Epithelial cell of esophagus (primary cell): ENCODE data around the gene PPP1R9A.

Experiments
- DNase-seq: peaks from one replicate; pipeline ENCODE4 v3.0.0; 2010; ENCODE audit warnings: low read depth
- H3K4me3 ChIP-seq: 2 replicates; pipeline ENCODE4 v1.5.1; 2011; ENCODE audit warnings: mild to moderate bottlenecking, low read length, control low read depth
- CTCF ChIP-seq: IDR thresholded peaks from 2 replicates; pipeline ENCODE4 v1.5.1; 2011; ENCODE audit warnings: low read depth, mild to moderate bottlenecking, low read length, control low read depth, inconsistent platforms; ENCODE audit not compliant: insufficient read depth; ENCODE audit errors: missing control alignments

Gene PPP1R9A

GRCh38 chr7:95253986-95254385 is 346.6 kb downstream of the PPP1R9A start:
- no peak for TF ChIP-seq CTCF
- DNase-seq: no peak
- H3K4me3 ChIP-seq: no peak overlapping the region

- H3K4me3 ChIP-seq: no peak overlapping the region
These were observed 348.3 kb downstream of the PPP1R9A start for GRCh38 chr7:95255691-95256090.

GRCh38 chr7:95261895-95262415 is 354.6 kb downstream of the PPP1R9A start:
- DNase-seq: no peak
- no peak for TF ChIP-seq CTCF
- no peak overlapping the region for H3K4me3 ChIP-seq

More at GRCh38 chr7:95255691-95256090, 348.3 kb downstream of the PPP1R9A start:
- no peak for TF ChIP-seq CTCF
- DNase-seq: no peak

GRCh38 chr7:95262875-95263274 is 355.5 kb downstream of the PPP1R9A start:
- no peak for TF ChIP-seq CTCF
- H3K4me3 ChIP-seq: no peak overlapping the region
- no peak for DNase-seq

- H3K4me3 ChIP-seq: no peak overlapping the region
- TF ChIP-seq CTCF: no peak
- no peak for DNase-seq
These were observed 356.5 kb downstream of the PPP1R9A start for GRCh38 chr7:95263785-95264362.

- peak; percentile 24 for DNase-seq
- H3K4me3 ChIP-seq: no peak overlapping the region
- TF ChIP-seq CTCF: no peak
These were observed 357.0 kb downstream of the PPP1R9A start for GRCh38 chr7:95264363-95264891.

GRCh38 chr7:95265634-95266033 is 358.2 kb downstream of the PPP1R9A start:
- no peak for TF ChIP-seq CTCF
- DNase-seq: no peak

More at GRCh38 chr7:95265634-95266033, 358.2 kb downstream of the PPP1R9A start:
- no peak overlapping the region for H3K4me3 ChIP-seq
